HG03469 (cell line): Measurements from ENCODE around the gene ASB3.
"Not testable (repeated sequence)": the region's sequence is repeated elsewhere in the genome, so short reads cannot be mapped to it uniquely, and the experiment has no call there.

ENCODE experiments used
- ATAC-seq: cut with Tn5 transposase; IDR thresholded peaks from one replicate; pipeline ENCODE4 v1.9.1; 2021; ENCODE audit warnings: mild to moderate bottlenecking, moderate library complexity, moderate number of reproducible peaks; ENCODE audit not compliant: unreplicated experiment

The ASB3 gene

DNA sequence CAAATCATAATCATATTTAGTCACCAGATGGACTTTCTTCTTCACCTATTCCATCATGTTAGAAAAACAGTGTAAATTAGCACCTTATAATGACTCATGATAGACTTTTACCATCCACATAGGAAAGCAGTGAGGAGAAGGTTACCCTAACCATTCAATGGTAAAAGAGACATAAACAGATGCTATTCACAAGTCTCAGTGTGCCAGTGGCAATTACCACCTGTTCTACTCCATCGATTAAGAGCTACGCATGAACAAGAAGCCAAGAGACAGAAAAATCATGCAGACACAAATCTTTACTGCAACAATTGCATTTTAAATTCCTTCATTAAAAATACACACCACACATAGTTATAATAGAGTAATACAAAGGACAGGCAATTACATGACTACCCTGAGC is 125.9 kb downstream of the ASB3 start:
- ATAC-seq, result no peak

- ATAC-seq, result not testable (repeated sequence)
Observed at GRCh38 chr2:53658474-53658873, 128.3 kb downstream of the ASB3 start.

- no peak for ATAC-seq
Observed at GRCh38 chr2:53655256-53655655, 131.5 kb downstream of the ASB3 start.

GRCh38 chr2:53654396-53654795 is 132.4 kb downstream of the ASB3 start:
- no peak for ATAC-seq

GRCh38 chr2:53652131-53652530 is 134.6 kb downstream of the ASB3 start:
- ATAC-seq, result no peak

- no peak for ATAC-seq
Observed at GRCh38 chr2:53646788-53647187, 140.0 kb downstream of the ASB3 start.

DNA sequence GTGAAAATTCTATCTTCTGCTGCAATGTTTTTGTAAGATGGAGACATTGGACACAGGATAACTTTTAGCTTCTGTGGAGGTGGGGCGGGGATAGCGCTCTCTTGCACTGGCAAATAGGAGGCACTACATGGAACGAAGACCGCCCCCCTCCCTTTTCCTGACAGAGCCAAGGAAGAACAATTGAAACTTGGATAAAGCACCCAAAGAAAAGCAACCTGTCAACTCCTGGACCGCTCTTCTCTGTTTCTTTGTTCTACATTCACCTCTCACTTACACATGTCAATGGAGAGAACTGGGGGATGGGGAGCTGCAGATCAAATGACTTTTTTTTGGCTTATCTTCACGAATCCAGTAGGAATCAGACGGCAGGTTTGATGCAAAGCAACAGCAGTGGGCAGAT is 145.5 kb downstream of the ASB3 start:
- no peak for ATAC-seq

DNA sequence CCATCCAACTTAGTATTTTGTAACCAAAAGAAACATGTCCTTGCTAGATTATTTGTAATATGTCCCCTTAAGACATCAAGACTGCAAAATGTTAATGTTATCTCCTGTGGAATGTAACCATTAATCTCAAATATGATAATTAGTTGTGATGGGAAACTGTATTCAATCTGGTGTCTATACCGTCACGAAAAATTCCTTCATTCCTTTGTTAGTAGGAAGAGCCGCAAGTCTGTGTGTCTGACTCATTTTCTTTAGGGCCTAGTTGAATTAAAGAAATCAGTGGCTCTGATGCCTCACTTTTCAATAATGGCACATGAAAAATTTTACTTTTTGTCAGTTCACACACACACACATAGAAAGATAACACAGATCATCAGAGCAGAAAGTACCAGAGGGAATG is 146.3 kb downstream of the ASB3 start:
- ATAC-seq, result no peak

DNA sequence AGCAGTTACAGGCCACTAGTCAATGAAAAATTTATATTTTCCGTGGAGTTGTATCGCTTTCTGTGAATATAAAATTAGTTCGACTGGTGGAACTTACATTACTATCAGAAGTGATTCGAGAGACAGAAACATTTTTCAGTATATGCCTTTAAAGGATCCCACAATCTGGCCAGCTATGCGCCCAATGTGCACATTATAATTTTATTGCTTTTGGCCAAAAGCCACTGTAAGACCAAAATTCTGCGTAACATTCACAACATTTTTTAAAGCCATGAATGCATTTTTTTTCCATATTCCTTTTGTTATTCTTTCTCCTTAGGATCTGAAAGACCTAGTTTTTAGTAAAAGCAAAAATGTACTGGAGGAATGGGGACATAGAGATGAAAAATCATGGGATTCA is 150.2 kb downstream of the ASB3 start:
- ATAC-seq, result no peak

- ATAC-seq, result no peak
Observed at GRCh38 chr2:53636109-53636508, 150.6 kb downstream of the ASB3 start.

GRCh38 chr2:53635694-53636093 is 151.1 kb downstream of the ASB3 start:
- ATAC-seq, result no peak

DNA sequence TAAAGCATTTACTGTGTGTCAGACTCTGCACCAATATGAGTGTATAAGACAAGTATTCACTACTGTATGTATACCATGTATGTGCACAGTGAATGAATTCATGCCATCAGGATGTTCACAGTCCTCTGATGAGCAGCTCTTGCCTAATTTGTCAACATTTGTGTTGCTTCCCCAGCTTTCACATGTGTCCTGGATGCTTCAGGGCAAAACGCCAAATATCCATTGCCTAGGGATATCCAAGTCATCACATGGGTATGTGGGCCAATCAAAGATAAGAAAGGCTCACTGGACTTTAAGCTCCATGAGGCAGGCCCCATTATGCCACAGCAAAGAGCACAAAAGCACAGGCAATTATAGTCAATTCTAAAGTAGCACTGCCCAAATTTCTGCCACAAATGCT is 153.3 kb downstream of the ASB3 start:
- ATAC-seq, result no peak

DNA sequence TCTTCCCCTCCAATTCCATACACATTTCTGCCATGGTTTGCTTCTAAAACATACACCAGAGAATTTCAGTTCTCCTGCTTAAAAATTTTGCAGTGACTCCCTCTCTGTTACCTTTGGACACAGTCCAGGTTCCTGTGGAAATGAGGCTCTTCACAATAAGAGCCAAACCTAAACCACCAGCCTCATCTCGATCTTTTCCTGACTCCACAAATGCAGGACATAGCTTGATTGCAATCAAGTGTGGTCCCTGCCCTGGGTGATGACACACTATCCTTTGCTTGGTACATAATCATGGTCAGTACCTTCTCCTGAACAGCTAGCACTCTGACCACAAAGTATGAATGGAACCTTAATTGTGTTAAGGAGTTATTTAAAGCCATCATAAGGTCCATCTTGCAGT is 154.0 kb downstream of the ASB3 start:
- ATAC-seq, result no peak

GRCh38 chr2:53632126-53632460 is 154.7 kb downstream of the ASB3 start:
- ATAC-seq, result no peak

GRCh38 chr2:53631313-53632125 is 155.2 kb downstream of the ASB3 start:
- no peak for ATAC-seq

GRCh38 chr2:53630026-53630606 is 156.6 kb downstream of the ASB3 start:
- no peak for ATAC-seq

DNA sequence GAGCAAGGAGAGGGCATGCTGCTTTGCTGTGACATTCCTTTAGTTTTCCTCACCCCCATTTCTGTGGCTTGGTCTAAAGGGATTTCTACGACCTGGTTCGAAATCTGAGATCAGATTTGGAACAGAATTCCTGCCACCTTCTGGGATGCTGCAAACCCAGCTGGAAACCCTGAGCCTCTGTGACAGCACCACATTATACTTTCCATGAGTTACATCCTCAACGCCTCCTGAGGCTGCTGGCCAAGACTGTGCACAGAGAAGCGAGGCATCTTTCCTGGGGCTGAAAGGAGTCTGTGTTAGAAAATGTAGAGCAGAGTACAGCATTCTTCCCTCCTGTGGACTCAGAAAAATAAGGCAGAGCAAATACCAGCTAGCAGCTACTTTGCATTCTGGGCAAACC is 157.3 kb downstream of the ASB3 start:
- ATAC-seq, result no peak

DNA sequence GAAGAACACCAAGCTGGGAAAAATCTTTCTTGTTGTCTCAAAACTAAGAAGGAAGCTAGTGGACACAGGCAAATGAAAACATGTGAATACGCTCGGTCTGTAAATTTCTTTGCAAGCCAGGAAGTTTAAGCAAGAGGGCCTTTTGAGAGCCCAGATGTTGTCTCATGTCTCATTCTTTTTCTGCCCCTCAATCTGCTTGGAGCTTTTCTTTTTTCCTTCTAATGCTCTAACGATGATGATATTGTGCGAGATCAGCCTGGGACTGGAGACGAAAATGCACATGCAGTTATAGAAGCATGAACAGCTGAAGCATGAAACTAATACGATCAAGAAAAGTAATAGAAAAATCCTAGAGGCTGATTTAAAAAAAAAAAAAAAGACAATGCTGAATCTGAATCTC is 157.8 kb downstream of the ASB3 start:
- ATAC-seq, result no peak

- no peak for ATAC-seq
Observed at GRCh38 chr2:53622141-53622540, 164.6 kb downstream of the ASB3 start.

GRCh38 chr2:53620981-53621380 is 165.8 kb downstream of the ASB3 start:
- ATAC-seq, result no peak
